GM12875 (cell line): ENCODE results near the gene IBA57.

Experiments used
- H3K4me3 ChIP-seq: one replicate; pipeline ENCODE4 v1.5.1; 2011; ENCODE audit warnings: low read depth, low read length, control low read depth
- CTCF ChIP-seq: IDR thresholded peaks from 2 replicates; pipeline ENCODE4 v1.5.1; 2011; ENCODE audit warnings: low read depth, mild to moderate bottlenecking, control low read depth, inconsistent platforms, low read length, moderate library complexity, borderline replicate concordance; ENCODE audit not compliant: insufficient read depth

IBA57 gene

GRCh38 chr1:228144993-228145343, 20.6 kb upstream of the IBA57 start:
- H3K4me3 ChIP-seq: no peak overlapping the region
- no peak for TF ChIP-seq CTCF

- TF ChIP-seq CTCF: no peak
- H3K4me3 ChIP-seq: no peak overlapping the region
Observed at GRCh38 chr1:228145463-228146416, 19.9 kb upstream of the IBA57 start.

- H3K4me3 ChIP-seq: no peak overlapping the region
- TF ChIP-seq CTCF: no peak
Observed at GRCh38 chr1:228146417-228147150, 19.0 kb upstream of the IBA57 start.

- TF ChIP-seq CTCF: no peak
- no peak overlapping the region for H3K4me3 ChIP-seq
Observed at GRCh38 chr1:228147151-228147693, 18.4 kb upstream of the IBA57 start.

- TF ChIP-seq CTCF: no peak
Observed at GRCh38 chr1:228147768-228148167, 17.8 kb upstream of the IBA57 start.

GRCh38 chr1:228148196-228148861, 17.3 kb upstream of the IBA57 start:
- TF ChIP-seq CTCF: no peak

More at GRCh38 chr1:228147768-228148167, 17.8 kb upstream of the IBA57 start:
- H3K4me3 ChIP-seq: no peak overlapping the region

More at GRCh38 chr1:228148196-228148861, 17.3 kb upstream of the IBA57 start:
- no peak overlapping the region for H3K4me3 ChIP-seq
